GM21367 (cell line): Measurements from ENCODE around the gene TREML4.
"Not testable (repeated sequence)": the region's sequence is repeated elsewhere in the genome, so short reads cannot be mapped to it uniquely, and the experiment has no call there.

Experiments used
- ATAC-seq: cut with Tn5 transposase; IDR thresholded peaks from one replicate; pipeline ENCODE4 v1.9.1; 2021; ENCODE audit not compliant: unreplicated experiment

Gene TREML4

GRCh38 chr6:41228096-41228495 is at the start of gene TREML4:
TREML4 (plus strand) TSS chr6:41228349; CDS start chr6:41228428, 79 bp downstream.
- no peak for ATAC-seq

- no peak for ATAC-seq
Measured at GRCh38 chr6:41179163-41179562, 49.0 kb upstream of the TREML4 start.

GRCh38 chr6:41181566-41181965 is 46.6 kb upstream of the TREML4 start:
- ATAC-seq, result no peak

- ATAC-seq, result no peak
Measured at GRCh38 chr6:41182069-41183034, 45.8 kb upstream of the TREML4 start.

GRCh38 chr6:41184761-41185160 is 43.4 kb upstream of the TREML4 start:
- ATAC-seq, result no peak

- no peak for ATAC-seq
Measured at GRCh38 chr6:41186031-41186562, 42.1 kb upstream of the TREML4 start.

GRCh38 chr6:41187924-41188886 is 39.9 kb upstream of the TREML4 start:
- no peak for ATAC-seq

GRCh38 chr6:41189046-41189445 is 39.1 kb upstream of the TREML4 start:
- ATAC-seq, result not testable (repeated sequence)

- no peak for ATAC-seq
Measured at GRCh38 chr6:41189967-41190366, 38.2 kb upstream of the TREML4 start.

- no peak for ATAC-seq
Measured at GRCh38 chr6:41190791-41191190, 37.4 kb upstream of the TREML4 start.

GRCh38 chr6:41191569-41191968 is 36.6 kb upstream of the TREML4 start:
- no peak for ATAC-seq

- no peak for ATAC-seq
Measured at GRCh38 chr6:41193171-41193734, 34.9 kb upstream of the TREML4 start.

- ATAC-seq, result no peak
Measured at GRCh38 chr6:41193884-41194283, 34.3 kb upstream of the TREML4 start.

GRCh38 chr6:41194386-41194785 is 33.8 kb upstream of the TREML4 start:
- no peak for ATAC-seq

GRCh38 chr6:41197234-41197633 is 30.9 kb upstream of the TREML4 start:
- no peak for ATAC-seq

GRCh38 chr6:41199552-41200246 is 28.4 kb upstream of the TREML4 start:
- no peak for ATAC-seq

GRCh38 chr6:41200296-41200900 is 27.8 kb upstream of the TREML4 start:
- no peak for ATAC-seq

GRCh38 chr6:41200901-41201763 is 27.0 kb upstream of the TREML4 start, which contains the start of gene TREML2:
TREML2 (minus strand) TSS chr6:41201149; CDS start chr6:41201008, 141 bp downstream.
- no peak for ATAC-seq

GRCh38 chr6:41201764-41202173 is 26.4 kb upstream of the TREML4 start:
- no peak for ATAC-seq
